Astrocyte of the cerebellum (primary cell): ENCODE results near the gene PCDHA7.
"Not testable (repeated sequence)": the region's sequence is repeated elsewhere in the genome, so short reads cannot be mapped to it uniquely, and the experiment has no call there.

ENCODE experiments used
- DNase-seq: peaks from one replicate; pipeline ENCODE4 v3.0.0-alpha.2; 2011; ENCODE audit warnings: low read depth
- H3K4me3 ChIP-seq: 2 replicates; pipeline ENCODE4 v1.5.1; 2011; ENCODE audit warnings: mild to moderate bottlenecking, low read depth, low read length, moderate library complexity
- in situ Hi-C: cut with HindIII; loops from 2 replicates; pipeline ENCODE4 v1.10.0; 2017; ENCODE audit warnings: low sequenced_read_pairs
- TF ChIP-seq, protein P1 (sequence below): IDR thresholded peaks from 2 replicates; pipeline ENCODE4 v1.5.1; 2012; ENCODE audit warnings: low read length, low read depth, moderate library complexity, mild to moderate bottlenecking; ENCODE audit errors: missing control alignments

The PCDHA7 gene

DNA sequence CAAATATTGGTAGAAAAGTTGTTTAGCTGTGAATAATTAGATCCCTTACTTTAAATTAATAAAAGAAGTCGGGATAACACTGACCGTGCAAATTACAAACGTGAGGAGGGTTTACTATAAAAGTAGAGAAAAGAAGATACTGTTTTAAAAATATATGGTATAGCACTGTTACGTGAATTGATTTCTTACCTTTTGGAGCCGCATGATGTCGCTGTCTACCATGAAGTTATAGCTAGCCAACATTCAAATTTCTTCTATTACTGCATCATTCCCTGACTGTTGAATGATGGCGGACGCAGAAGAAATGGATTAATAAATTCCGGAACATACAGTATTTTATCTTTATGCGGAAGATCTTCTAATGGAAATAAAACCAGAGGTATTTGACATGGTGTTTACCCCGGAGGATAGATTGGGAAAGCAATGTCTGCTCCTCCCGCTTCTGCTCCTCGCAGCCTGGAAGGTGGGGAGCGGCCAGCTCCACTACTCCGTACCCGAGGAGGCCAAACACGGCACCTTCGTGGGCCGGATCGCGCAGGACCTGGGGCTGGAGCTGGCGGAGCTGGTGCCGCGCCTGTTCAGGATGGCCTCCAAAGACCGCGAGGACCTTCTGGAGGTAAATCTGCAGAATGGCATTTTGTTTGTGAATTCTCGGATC lies 6.2 kb upstream of the PCDHA7 start, which contains the start of gene PCDHA6:
Gene PCDHA6 (plus strand): TSS at position 257 of the 658 bp plus-strand sequence. CDS start 132 bp downstream, at position 389.
- no peak for DNase-seq
- no peak within 1 kb of the TSS for H3K4me3 ChIP-seq
- in situ Hi-C loops, result no loop called here
- TF ChIP-seq, protein P1, sequence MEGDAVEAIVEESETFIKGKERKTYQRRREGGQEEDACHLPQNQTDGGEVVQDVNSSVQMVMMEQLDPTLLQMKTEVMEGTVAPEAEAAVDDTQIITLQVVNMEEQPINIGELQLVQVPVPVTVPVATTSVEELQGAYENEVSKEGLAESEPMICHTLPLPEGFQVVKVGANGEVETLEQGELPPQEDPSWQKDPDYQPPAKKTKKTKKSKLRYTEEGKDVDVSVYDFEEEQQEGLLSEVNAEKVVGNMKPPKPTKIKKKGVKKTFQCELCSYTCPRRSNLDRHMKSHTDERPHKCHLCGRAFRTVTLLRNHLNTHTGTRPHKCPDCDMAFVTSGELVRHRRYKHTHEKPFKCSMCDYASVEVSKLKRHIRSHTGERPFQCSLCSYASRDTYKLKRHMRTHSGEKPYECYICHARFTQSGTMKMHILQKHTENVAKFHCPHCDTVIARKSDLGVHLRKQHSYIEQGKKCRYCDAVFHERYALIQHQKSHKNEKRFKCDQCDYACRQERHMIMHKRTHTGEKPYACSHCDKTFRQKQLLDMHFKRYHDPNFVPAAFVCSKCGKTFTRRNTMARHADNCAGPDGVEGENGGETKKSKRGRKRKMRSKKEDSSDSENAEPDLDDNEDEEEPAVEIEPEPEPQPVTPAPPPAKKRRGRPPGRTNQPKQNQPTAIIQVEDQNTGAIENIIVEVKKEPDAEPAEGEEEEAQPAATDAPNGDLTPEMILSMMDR, result no peak

DNA sequence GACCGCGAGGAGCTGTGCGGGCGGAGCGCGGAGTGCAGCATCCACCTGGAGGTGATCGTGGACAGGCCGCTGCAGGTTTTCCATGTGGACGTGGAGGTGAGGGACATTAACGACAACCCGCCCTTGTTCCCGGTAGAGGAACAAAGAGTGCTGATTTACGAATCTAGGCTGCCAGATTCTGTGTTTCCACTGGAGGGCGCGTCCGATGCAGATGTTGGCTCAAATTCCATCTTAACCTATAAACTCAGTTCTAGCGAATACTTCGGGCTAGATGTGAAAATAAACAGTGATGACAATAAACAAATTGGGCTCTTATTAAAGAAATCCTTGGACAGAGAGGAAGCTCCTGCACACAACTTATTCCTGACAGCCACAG lies 5.7 kb upstream of the PCDHA7 start:
- H3K4me3 ChIP-seq, result no peak overlapping the region
- no peak for DNase-seq
- TF ChIP-seq, protein P1, result no peak
- in situ Hi-C loops, result no loop called here

DNA sequence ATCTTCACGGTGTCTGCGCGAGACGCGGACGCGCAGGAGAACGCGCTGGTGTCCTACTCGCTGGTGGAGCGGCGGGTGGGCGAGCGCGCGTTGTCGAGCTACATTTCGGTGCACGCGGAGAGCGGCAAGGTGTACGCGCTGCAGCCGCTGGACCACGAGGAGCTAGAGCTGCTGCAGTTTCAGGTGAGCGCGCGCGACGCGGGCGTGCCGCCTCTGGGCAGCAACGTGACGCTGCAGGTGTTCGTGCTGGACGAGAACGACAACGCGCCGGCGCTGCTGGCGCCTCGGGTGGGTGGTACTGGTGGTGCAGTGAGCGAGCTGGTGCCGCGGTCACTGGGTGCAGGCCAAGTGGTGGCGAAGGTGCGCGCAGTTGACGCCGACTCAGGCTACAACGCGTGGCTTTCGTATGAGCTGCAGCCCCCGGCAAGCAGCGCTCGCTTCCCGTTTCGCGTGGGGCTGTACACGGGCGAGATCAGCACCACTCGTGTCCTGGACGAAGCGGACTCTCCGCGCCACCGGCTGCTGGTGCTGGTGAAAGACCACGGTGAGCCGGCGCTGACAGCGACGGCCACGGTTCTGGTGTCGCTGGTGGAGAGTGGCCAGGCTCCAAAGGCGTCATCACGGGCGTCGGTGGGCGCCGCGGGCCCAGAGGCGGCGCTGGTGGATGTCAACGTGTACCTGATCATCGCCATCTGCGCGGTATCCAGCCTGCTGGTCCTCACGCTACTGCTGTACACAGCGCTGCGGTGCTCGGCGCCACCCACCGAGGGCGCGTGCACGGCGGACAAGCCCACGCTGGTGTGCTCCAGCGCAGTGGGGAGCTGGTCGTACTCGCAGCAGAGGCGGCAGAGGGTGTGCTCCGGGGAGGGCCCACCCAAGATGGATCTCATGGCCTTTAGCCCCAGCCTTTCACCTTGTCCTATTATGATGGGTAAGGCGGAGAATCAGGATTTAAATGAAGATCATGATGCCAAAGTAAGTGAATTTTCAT lies 4.3 kb upstream of the PCDHA7 start:
- in situ Hi-C loops, H3K4me3 ChIP-seq, DNase-seq: not testable (repeated sequence)

DNA sequence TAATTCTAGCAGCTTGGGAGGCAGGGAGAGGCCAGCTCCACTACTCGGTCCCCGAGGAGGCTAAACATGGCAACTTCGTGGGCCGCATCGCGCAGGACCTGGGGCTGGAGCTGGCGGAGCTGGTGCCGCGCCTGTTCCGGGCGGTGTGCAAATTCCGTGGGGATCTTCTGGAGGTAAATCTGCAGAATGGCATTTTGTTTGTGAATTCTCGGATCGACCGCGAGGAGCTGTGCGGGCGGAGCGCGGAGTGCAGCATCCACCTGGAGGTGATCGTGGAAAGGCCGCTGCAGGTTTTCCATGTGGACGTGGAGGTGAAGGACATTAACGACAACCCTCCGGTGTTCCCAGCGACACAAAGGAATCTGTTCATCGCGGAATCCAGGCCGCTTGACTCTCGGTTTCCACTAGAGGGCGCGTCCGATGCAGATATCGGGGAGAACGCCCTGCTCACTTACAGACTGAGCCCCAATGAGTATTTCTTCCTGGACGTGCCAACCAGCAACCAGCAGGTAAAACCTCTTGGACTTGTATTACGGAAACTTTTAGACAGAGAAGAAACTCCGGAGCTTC lies 455 bp downstream of the PCDHA7 start:
- in situ Hi-C loops, DNase-seq, H3K4me3 ChIP-seq: not testable (repeated sequence)

DNA sequence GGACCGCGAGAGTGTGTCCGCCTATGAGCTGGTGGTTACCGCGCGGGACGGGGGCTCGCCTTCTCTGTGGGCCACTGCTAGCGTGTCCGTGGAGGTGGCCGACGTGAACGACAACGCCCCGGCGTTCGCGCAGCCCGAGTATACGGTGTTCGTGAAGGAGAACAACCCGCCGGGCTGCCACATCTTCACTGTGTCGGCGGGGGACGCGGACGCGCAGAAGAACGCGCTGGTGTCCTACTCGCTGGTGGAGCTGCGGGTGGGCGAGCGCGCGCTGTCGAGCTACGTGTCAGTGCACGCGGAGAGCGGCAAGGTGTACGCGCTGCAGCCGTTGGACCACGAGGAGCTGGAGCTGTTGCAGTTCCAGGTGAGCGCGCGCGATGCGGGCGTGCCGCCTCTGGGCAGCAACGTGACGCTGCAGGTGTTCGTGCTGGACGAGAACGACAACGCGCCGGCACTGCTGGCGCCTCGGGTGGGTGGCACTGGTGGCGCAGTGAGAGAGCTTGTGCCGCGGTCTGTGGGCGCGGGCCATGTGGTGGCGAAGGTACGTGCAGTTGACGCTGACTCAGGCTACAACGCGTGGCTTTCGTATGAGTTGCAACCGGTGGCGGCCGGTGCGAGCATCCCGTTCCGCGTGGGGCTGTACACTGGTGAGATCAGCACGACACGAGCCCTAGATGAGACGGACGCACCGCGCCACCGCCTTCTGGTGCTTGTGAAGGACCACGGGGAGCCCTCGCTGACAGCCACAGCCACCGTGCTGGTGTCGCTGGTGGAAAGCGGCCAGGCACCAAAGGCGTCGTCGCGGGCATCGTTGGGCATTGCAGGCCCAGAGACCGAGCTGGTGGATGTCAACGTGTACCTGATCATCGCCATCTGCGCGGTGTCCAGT lies 1.8 kb downstream of the PCDHA7 start:
- H3K4me3 ChIP-seq, result no peak overlapping the region
- DNase-seq, result no peak
- in situ Hi-C loops, result no loop called here
- TF ChIP-seq, protein P1, result no peak

DNA sequence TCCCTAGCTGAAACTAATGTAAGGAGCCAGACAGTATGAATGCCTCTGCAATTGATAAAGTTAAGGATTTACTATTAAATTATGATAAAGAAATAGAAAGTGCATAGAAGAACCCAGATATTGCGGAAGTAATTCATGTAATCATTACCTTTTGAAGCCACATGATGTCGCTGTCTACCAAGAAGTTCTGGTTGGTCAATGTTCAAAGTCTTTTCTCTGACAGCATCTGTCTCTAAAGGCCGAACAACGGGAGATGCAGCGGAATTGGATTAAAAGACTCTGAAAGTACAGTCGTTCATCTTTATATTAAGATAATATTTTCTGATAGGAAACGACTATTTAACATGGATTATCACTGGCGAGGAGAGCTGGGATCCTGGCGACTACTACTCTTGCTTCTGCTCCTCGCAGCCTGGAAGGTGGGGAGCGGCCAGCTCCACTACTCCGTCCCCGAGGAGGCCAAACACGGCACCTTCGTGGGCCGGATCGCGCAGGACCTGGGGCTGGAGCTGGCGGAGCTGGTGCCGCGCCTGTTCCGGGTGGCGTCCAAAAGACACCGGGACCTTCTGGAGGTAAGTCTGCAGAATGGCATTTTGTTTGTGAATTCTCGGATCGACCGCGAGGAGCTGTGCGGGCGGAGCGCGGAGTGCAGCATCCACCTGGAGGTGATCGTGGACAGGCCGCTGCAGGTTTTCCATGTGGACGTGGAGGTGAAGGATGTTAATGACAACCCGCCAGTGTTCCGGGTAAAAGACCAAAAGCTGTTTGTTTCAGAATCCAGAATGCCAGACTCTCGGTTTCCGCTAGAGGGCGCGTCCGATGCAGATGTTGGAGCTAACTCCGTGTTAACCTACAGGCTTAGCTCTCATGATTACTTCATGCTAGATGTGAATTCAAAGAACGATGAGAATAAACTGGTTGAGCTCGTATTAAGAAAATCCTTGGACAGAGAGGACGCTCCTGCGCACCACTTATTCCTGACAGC lies 7.2 kb downstream of the PCDHA7 start, which contains the start of gene PCDHA8:
Gene PCDHA8 (plus strand): TSS at position 210 of the 985 bp plus-strand sequence. CDS start 135 bp downstream, at position 345.
- TF ChIP-seq, protein P1, result no peak
- H3K4me3 ChIP-seq, result no peak within 1 kb of the TSS
- DNase-seq, result no peak
- in situ Hi-C loops, result no loop called here
